ENCODE measurements around the gene UNC13B. TPM values are rescaled to one million over a fixed set of nuclear protein-coding genes. Genes with fewer than 3 reads are reported as not detected.

UNC13B gene
- total and polyA plus RNA-seq, 2 experiments from 2014 or later, result 7.1 to 24.3 TPM

DNA sequence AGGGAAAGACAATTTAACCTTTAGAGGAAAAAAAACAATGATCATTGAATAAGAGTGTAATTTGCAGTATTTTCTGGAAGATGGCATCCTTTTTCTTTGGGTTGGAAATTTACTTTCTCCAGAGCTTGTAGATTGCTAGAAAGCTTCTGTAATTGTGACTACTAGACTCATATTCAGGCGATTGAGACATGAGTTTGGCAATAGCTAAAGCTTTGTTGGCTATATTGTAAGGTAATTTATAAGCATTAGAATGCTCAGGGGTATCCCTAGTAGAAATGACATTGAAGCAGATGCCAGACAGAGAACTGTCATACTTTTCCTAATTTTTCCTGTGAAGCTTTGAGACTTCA, 115.3 kb downstream of the UNC13B start:
- WGBS (ENCODE audit: low lambda C conversion rate, missing lambda C conversion rate), result 96% methylated on average over 1 of the region's 1 CpG
- TF ChIP-seq EZH2phosphoT487 (IDR thresholded peaks at IDR 0.05; ENCODE audit: low read depth, severe bottlenecking, unreplicated experiment), result no peak
- TF ChIP-seq, protein P1, sequence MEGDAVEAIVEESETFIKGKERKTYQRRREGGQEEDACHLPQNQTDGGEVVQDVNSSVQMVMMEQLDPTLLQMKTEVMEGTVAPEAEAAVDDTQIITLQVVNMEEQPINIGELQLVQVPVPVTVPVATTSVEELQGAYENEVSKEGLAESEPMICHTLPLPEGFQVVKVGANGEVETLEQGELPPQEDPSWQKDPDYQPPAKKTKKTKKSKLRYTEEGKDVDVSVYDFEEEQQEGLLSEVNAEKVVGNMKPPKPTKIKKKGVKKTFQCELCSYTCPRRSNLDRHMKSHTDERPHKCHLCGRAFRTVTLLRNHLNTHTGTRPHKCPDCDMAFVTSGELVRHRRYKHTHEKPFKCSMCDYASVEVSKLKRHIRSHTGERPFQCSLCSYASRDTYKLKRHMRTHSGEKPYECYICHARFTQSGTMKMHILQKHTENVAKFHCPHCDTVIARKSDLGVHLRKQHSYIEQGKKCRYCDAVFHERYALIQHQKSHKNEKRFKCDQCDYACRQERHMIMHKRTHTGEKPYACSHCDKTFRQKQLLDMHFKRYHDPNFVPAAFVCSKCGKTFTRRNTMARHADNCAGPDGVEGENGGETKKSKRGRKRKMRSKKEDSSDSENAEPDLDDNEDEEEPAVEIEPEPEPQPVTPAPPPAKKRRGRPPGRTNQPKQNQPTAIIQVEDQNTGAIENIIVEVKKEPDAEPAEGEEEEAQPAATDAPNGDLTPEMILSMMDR (IDR thresholded peaks at IDR 0.05; ENCODE audit: poor library complexity), result no peak
- TF ChIP-seq EZH2 (IDR thresholded peaks at IDR 0.05; ENCODE audit: borderline replicate concordance), result no peak
- Histone ChIP-seq H3K27ac (no peak overlapping the region), H3K27me3 (no peaks in the 10 kb centered on the region), H3K36me3 (replicated peaks; ENCODE audit: insufficient read depth, low read depth) (no peaks in the 10 kb centered on the region), H3K4me3 (no peak overlapping the region), H2AFZ (no peak overlapping the region), H3K4me2 (no peak overlapping the region), H3K9me2 (replicated peaks; ENCODE audit: insufficient read depth) (no peaks in the 10 kb centered on the region), H4K20me1 (ENCODE audit: insufficient read depth, poor library complexity, severe bottlenecking) (no peaks in the 10 kb centered on the region), H3K9me3 (ENCODE audit: low read depth) (no peaks in the 10 kb centered on the region), H3K79me2 (no peaks in the 10 kb centered on the region), H3K4me1 (ENCODE audit: insufficient read depth) (no peaks in the 10 kb centered on the region)
- DNase-seq (ENCODE audit: low spot score), result no peak

DNA sequence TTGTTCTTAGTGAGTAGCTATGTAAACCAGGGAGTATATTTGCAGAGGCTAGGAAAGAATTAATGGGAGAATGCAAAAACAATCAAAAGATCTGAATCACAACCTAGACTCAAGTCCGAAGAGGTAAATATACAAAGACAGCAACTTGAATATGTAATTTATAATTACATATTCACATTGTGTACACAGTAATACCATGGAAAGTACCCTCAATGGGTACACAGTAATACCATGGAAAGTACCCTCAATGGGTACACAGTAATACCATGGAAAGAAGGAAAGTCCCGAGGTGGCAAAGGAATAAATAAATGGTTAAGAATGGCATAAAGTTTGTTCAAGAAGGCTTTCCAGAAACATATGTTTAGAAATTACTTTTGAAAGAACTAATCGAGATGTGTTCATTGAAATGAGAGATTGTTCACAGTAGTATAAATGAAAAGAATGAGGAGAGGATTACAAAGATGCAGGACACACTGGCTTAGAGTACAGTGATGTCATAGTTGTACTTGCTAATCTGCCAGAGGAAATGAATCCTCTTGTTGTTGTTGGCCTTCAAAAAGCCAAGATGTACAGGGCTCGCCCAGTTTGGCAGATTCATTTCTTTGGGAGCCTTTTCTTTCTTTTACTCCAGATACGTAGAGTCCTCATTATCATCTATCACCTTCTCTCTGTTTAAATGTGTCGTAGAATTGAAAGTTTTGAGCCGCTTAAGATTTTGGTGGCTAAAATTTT, 116.0 kb downstream of the UNC13B start:
- H2AFZ ChIP-seq, result no peak overlapping the region
- no peak overlapping the region for H3K4me2 ChIP-seq

DNA sequence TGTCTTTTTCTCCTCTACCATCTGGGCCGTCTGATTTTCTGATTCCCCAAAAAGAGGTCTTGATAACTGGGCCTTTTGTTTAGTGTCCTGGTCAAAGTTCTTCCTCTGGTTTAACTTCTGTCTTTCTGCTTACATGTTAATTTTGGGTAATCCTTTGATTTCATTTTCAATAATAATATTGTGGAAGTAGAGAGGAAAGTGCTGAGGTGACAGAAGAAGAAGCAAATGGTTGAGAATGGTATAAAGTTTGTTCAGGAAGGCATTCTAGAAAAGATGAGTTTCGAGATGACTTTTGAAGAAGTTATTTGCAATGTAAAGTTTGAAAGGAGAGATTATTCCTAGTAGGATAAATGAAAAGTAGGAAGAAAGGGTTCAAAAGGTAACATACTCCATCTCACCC, 118.1 kb downstream of the UNC13B start:
- no peak overlapping the region for H3K4me3 ChIP-seq
- no peak overlapping the region for H3K4me2 ChIP-seq
- 94% methylated on average over 2 of the region's 2 CpGs for WGBS (ENCODE audit: low lambda C conversion rate, missing lambda C conversion rate)
- no peak overlapping the region for H3K27ac ChIP-seq
- H3K4me1 ChIP-seq (ENCODE audit: insufficient read depth), result no peaks in the 10 kb centered on the region
- DNase-seq (ENCODE audit: low spot score), result no peak
- H3K36me3 ChIP-seq (replicated peaks; ENCODE audit: insufficient read depth, low read depth), result no peaks in the 10 kb centered on the region
- H4K20me1 ChIP-seq (ENCODE audit: insufficient read depth, poor library complexity, severe bottlenecking), result no peaks in the 10 kb centered on the region
- no peaks in the 10 kb centered on the region for H3K27me3 ChIP-seq
- no peaks in the 10 kb centered on the region for H3K9me3 ChIP-seq (ENCODE audit: low read depth)
- no peaks in the 10 kb centered on the region for H3K79me2 ChIP-seq
- H2AFZ ChIP-seq, result no peak overlapping the region
- no peaks in the 10 kb centered on the region for H3K9me2 ChIP-seq (replicated peaks; ENCODE audit: insufficient read depth)
- TF ChIP-seq, protein P1 (IDR thresholded peaks at IDR 0.05; ENCODE audit: poor library complexity), result no peak

More for the DNA sequence above, 116.0 kb downstream of the UNC13B start:
- H3K27ac ChIP-seq, result no peak overlapping the region
- no peaks in the 10 kb centered on the region for H3K79me2 ChIP-seq
- H3K27me3 ChIP-seq, result no peaks in the 10 kb centered on the region
- 95% methylated on average over 7 of the region's 7 CpGs for WGBS (ENCODE audit: low lambda C conversion rate, missing lambda C conversion rate)
- no peaks in the 10 kb centered on the region for H4K20me1 ChIP-seq (ENCODE audit: insufficient read depth, poor library complexity, severe bottlenecking)
- TF ChIP-seq EZH2 (IDR thresholded peaks at IDR 0.05; ENCODE audit: borderline replicate concordance), result no peak
- H3K36me3 ChIP-seq (replicated peaks; ENCODE audit: insufficient read depth, low read depth), result no peaks in the 10 kb centered on the region
- no peaks in the 10 kb centered on the region for H3K9me3 ChIP-seq (ENCODE audit: low read depth)
- H3K4me3 ChIP-seq, result no peak overlapping the region
- no peaks in the 10 kb centered on the region for H3K9me2 ChIP-seq (replicated peaks; ENCODE audit: insufficient read depth)
- H3K4me1 ChIP-seq (ENCODE audit: insufficient read depth), result no peaks in the 10 kb centered on the region
- no peak for DNase-seq (ENCODE audit: low spot score)

DNA sequence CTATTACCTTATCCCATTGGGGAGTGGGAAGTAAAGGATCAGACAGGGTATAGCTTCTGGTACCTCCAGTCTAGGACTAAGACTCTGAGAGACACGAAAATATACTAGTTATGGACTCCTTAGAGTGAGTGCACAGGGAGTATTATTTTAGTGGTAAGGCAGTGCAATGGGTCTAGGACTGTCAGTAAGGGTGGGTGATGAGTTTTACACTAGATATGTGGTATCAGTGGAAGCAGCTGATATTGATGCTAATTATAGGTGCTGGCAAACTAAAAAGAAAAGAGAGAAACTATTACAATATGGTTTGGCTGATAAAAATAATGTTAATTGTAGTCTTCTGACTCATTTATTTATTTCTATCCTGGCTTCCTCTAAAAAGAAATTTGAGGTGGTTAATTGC, 118.6 kb downstream of the UNC13B start:
- no peaks in the 10 kb centered on the region for H3K9me3 ChIP-seq (ENCODE audit: low read depth)
- no peaks in the 10 kb centered on the region for H3K36me3 ChIP-seq (replicated peaks; ENCODE audit: insufficient read depth, low read depth)
- H3K27ac ChIP-seq, result no peak overlapping the region
- no peaks in the 10 kb centered on the region for H3K4me1 ChIP-seq (ENCODE audit: insufficient read depth)
- H3K4me2 ChIP-seq, result no peak overlapping the region
- no peaks in the 10 kb centered on the region for H3K79me2 ChIP-seq
- H4K20me1 ChIP-seq (ENCODE audit: insufficient read depth, poor library complexity, severe bottlenecking), result no peaks in the 10 kb centered on the region
- WGBS (ENCODE audit: low lambda C conversion rate, missing lambda C conversion rate), result 79% methylated on average over 1 of the region's 1 CpG
- H3K9me2 ChIP-seq (replicated peaks; ENCODE audit: insufficient read depth), result no peaks in the 10 kb centered on the region
- no peak overlapping the region for H3K4me3 ChIP-seq
- H3K27me3 ChIP-seq, result no peaks in the 10 kb centered on the region
- no peak for DNase-seq (ENCODE audit: low spot score)
- TF ChIP-seq EZH2phosphoT487 (IDR thresholded peaks at IDR 0.05; ENCODE audit: low read depth, severe bottlenecking, unreplicated experiment), result no peak
- no peak for TF ChIP-seq EZH2 (IDR thresholded peaks at IDR 0.05; ENCODE audit: borderline replicate concordance)
- TF ChIP-seq, protein P1 (IDR thresholded peaks at IDR 0.05; ENCODE audit: poor library complexity), result no peak
- H2AFZ ChIP-seq, result no peak overlapping the region
